Measurements from ENCODE around the gene GMPPA.

Gene GMPPA

GRCh38 chr2:219506802-219507526 is 8.3 kb downstream of the GMPPA start:
- DNase-seq: no peak

GRCh38 chr2:219507581-219508443 is 9.1 kb downstream of the GMPPA start:
- DNase-seq: no peak

- no peak for DNase-seq
Observed at GRCh38 chr2:219508444-219508734, 9.7 kb downstream of the GMPPA start.

- no peak for DNase-seq
Observed at GRCh38 chr2:219508971-219509779, 10.5 kb downstream of the GMPPA start.

- DNase-seq: peak; percentile 29 to 39
Observed at GRCh38 chr2:219509780-219510511, 11.3 kb downstream of the GMPPA start.

- DNase-seq: no peak
Observed at GRCh38 chr2:219510512-219511135, 11.9 kb downstream of the GMPPA start.

- DNase-seq: no peak
Observed at GRCh38 chr2:219511547-219512325, 13.0 kb downstream of the GMPPA start.

- no peak for DNase-seq
Observed at GRCh38 chr2:219512524-219513216, 14.0 kb downstream of the GMPPA start.

- DNase-seq: no peak
Observed at GRCh38 chr2:219513787-219514186, 15.1 kb downstream of the GMPPA start.

- DNase-seq: no peak
Observed at GRCh38 chr2:219514196-219514761, 15.6 kb downstream of the GMPPA start, which contains the start of gene ASIC4. Gene ASIC4, plus strand, starts transcription at chr2:219514482. Its CDS starts 243 bp downstream, at chr2:219514725.

GRCh38 chr2:219514836-219515235 is 16.1 kb downstream of the GMPPA start:
- no peak for DNase-seq

GRCh38 chr2:219515874-219516629 is 17.4 kb downstream of the GMPPA start:
- DNase-seq: no peak

- DNase-seq: no peak
Observed at GRCh38 chr2:219516888-219517287, 18.2 kb downstream of the GMPPA start.

GRCh38 chr2:219517954-219518778 is 19.5 kb downstream of the GMPPA start:
- no peak for DNase-seq

- DNase-seq: no peak
Observed at GRCh38 chr2:219519526-219519916, 20.8 kb downstream of the GMPPA start.

GRCh38 chr2:219520079-219520478 is 21.4 kb downstream of the GMPPA start:
- no peak for DNase-seq

- DNase-seq: no peak
Observed at GRCh38 chr2:219521066-219521880, 22.6 kb downstream of the GMPPA start.
